HG03097 (cell line): Measurements from ENCODE around the gene NDUFAF7.
"Not testable (repeated sequence)": the region's sequence is repeated elsewhere in the genome, so short reads cannot be mapped to it uniquely, and the experiment has no call there.

Source experiments
- ATAC-seq: cut with Tn5 transposase; IDR thresholded peaks from one replicate; pipeline ENCODE4 v1.9.1; 2021; ENCODE audit not compliant: unreplicated experiment, low FRiP score

Gene NDUFAF7

GRCh38 chr2:37211939-37212338 lies 19.5 kb upstream of the NDUFAF7 start:
- ATAC-seq, result no peak

- no peak for ATAC-seq
Measured at GRCh38 chr2:37215250-37215649, 16.2 kb upstream of the NDUFAF7 start.

- no peak for ATAC-seq
Measured at GRCh38 chr2:37219046-37219445, 12.4 kb upstream of the NDUFAF7 start.

GRCh38 chr2:37223131-37223530 lies 8.3 kb upstream of the NDUFAF7 start:
- ATAC-seq, result no peak

GRCh38 chr2:37224063-37224462 lies 7.4 kb upstream of the NDUFAF7 start:
- ATAC-seq, result no peak

GRCh38 chr2:37225129-37225528 lies 6.3 kb upstream of the NDUFAF7 start:
- not testable (repeated sequence) for ATAC-seq

GRCh38 chr2:37226863-37227262 lies 4.6 kb upstream of the NDUFAF7 start:
- ATAC-seq, result no peak

GRCh38 chr2:37228788-37229187 lies 2.7 kb upstream of the NDUFAF7 start:
- no peak for ATAC-seq

- no peak for ATAC-seq
Measured at GRCh38 chr2:37230581-37230980, 877 bp upstream of the NDUFAF7 start.

GRCh38 chr2:37232131-37232933 lies 874 bp downstream of the NDUFAF7 start:
- ATAC-seq, result no peak

- no peak for ATAC-seq
Measured at GRCh38 chr2:37243435-37243834, 12.0 kb downstream of the NDUFAF7 start.

GRCh38 chr2:37244017-37244416 lies 12.6 kb downstream of the NDUFAF7 start:
- no peak for ATAC-seq

GRCh38 chr2:37244755-37245154 lies 13.3 kb downstream of the NDUFAF7 start:
- no peak for ATAC-seq

- ATAC-seq, result no peak
Measured at GRCh38 chr2:37246205-37246604, 14.7 kb downstream of the NDUFAF7 start.

- ATAC-seq, result no peak
Measured at GRCh38 chr2:37250869-37251740, 19.6 kb downstream of the NDUFAF7 start.

GRCh38 chr2:37262522-37262921 lies 31.1 kb downstream of the NDUFAF7 start:
- no peak for ATAC-seq

GRCh38 chr2:37263839-37264238 lies 32.4 kb downstream of the NDUFAF7 start:
- no peak for ATAC-seq

GRCh38 chr2:37267685-37268084 lies 36.2 kb downstream of the NDUFAF7 start:
- no peak for ATAC-seq

- no peak for ATAC-seq
Measured at GRCh38 chr2:37268111-37268510, 36.7 kb downstream of the NDUFAF7 start.

- no peak for ATAC-seq
Measured at GRCh38 chr2:37271376-37272067, 40.1 kb downstream of the NDUFAF7 start.

GRCh38 chr2:37274359-37274965 lies 43.0 kb downstream of the NDUFAF7 start:
- no peak for ATAC-seq
